Right atrium auricular region (tissue), 2 donors: ENCODE results near the gene CACNA1G. TPM values are rescaled to one million over a fixed set of nuclear protein-coding genes. Genes with fewer than 3 reads are reported as not detected.

Experiments used
- DNase-seq: peaks from one replicate; pipeline ENCODE4 v3.0.0-alpha.2; 2019; ENCODE audit warnings: low spot score
- H3K27ac ChIP-seq, 2 donors: fragments of 200-600 bp; sonication (generic); 1 replicate in 1 of 2; 2 replicates in 1 of 2; pipeline ENCODE4 v1.5.1; 2016 to 2019
- H3K27me3 ChIP-seq, 2 donors: fragments of 200-600 bp; sonication (generic); one replicate each; pipeline versions ENCODE4 v1.5.1 to v1.6.0; 2017 to 2019
- H3K36me3 ChIP-seq: fragments of 200-600 bp; sonication (generic); one replicate; pipeline ENCODE4 v1.5.1; 2016
- H3K4me1 ChIP-seq, 2 donors: fragments of 200-600 bp; sonication (generic); one replicate each; pipeline versions ENCODE4 v1.5.1 to v1.6.0; 2017 to 2019
- H3K4me3 ChIP-seq, 2 donors: fragments of 200-600 bp; sonication (generic); 1 replicate in 1 of 2; 2 replicates in 1 of 2; pipeline ENCODE4 v1.5.1; 2017 to 2019; ENCODE audit warnings: mild to moderate bottlenecking in 1 of 2, moderate library complexity in 1 of 2
- H3K9me3 ChIP-seq, 2 donors: fragments of 200-600 bp; sonication (generic); one replicate each; pipeline ENCODE4 v1.5.1; 2019
- CTCF ChIP-seq, 2 donors: fragments of 200-600 bp; sonication (generic); IDR thresholded peaks; one replicate each; pipeline ENCODE4 v1.5.1; 2019; ENCODE audit warnings: antibody characterized with exemption in 2 of 2
- total RNA-seq, 2 donors: library from RNA; depleted of rRNA; stranded (reverse); fragments of >200 nt; gene quantifications; one replicate each; pipeline ENCODE4 v1.1.0, GENCODE V29; 2016

CACNA1G gene
- total RNA-seq, 2 donors from 2014 or later, result 4.3 to 6.2 TPM

DNA sequence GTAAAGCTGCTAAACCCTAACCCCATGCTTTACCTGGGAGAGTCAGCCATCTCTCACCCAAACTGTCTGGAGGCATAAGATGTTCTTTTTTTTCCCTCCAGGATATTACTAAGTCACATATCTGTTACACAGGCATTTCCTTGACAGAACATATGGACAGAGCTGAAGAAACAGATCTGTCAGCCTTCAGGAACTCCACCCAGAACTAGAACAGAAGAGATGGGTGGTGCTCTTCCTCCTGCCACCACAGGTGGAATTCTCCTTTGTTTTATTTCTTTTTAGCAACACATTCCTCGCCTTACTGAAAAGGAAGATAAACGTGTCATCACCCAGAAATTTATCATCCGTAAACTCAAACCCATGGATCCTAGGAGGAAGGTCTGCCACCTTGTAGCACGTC lies 43.5 kb upstream of the CACNA1G start:
- Histone ChIP-seq H3K27ac (no peak overlapping the region), H3K9me3 (no peaks in the 10 kb centered on the region), H3K36me3 (no peaks in the 10 kb centered on the region), H3K27me3 (no peaks in the 10 kb centered on the region), H3K4me3 (no peak overlapping the region), H3K4me1 (peaks cover 0 to 14% of the 10 kb centered on the region in 2 donors)
- no peak for DNase-seq
- TF ChIP-seq CTCF (IDR thresholded peaks at IDR 0.05), result no peak

- peaks cover 0 to 14% of the 10 kb centered on the region in 2 donors for H3K4me1 ChIP-seq
- H3K36me3 ChIP-seq, result no peaks in the 10 kb centered on the region
- H3K4me3 ChIP-seq, result no peak overlapping the region
- TF ChIP-seq CTCF (IDR thresholded peaks at IDR 0.05), result no peak
- no peak overlapping the region for H3K27ac ChIP-seq
- no peak for DNase-seq
- H3K27me3 ChIP-seq, result no peaks in the 10 kb centered on the region
- no peaks in the 10 kb centered on the region for H3K9me3 ChIP-seq
These were observed 42.8 kb upstream of the CACNA1G start for GRCh38 chr17:50517504-50518383.

DNA sequence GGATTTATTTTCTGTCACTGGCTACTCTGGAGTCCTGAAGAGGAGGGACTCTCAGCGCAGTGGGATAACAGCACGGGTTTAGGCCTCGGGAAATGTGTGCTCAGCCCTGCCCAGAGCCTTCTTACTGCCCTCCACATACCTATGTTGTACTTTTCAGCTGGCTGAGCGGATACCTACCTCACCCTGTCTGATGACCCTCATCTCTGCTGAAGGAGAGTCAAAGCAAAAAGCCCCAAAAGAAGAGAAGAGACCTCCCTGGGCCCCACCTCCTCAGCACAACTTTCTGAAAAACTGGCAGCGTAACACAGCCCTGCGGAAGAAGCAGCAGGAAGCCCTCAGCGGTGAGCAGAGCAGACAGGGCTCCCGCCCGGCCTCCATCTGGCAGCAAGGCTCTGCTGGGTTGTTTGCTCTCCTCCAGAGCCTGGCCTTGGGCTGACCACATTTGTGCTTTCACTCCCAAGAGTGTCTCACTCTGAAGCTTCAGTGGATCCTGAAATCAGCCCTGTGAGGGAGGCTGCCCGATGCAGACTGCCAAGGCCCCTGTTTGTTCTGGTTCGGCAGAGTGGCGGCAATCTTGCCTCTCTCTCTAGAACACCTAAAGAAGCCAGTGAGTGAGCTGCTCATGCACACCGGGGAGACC lies 42.0 kb upstream of the CACNA1G start:
- H3K36me3 ChIP-seq, result no peaks in the 10 kb centered on the region
- TF ChIP-seq CTCF (IDR thresholded peaks at IDR 0.05), result no peak
- H3K27ac ChIP-seq, result no peak overlapping the region
- H3K4me1 ChIP-seq, result peaks cover 0 to 14% of the 10 kb centered on the region in 2 donors
- H3K27me3 ChIP-seq, result no peaks in the 10 kb centered on the region
- no peak overlapping the region for H3K4me3 ChIP-seq
- no peak for DNase-seq
- H3K9me3 ChIP-seq, result no peaks in the 10 kb centered on the region

DNA sequence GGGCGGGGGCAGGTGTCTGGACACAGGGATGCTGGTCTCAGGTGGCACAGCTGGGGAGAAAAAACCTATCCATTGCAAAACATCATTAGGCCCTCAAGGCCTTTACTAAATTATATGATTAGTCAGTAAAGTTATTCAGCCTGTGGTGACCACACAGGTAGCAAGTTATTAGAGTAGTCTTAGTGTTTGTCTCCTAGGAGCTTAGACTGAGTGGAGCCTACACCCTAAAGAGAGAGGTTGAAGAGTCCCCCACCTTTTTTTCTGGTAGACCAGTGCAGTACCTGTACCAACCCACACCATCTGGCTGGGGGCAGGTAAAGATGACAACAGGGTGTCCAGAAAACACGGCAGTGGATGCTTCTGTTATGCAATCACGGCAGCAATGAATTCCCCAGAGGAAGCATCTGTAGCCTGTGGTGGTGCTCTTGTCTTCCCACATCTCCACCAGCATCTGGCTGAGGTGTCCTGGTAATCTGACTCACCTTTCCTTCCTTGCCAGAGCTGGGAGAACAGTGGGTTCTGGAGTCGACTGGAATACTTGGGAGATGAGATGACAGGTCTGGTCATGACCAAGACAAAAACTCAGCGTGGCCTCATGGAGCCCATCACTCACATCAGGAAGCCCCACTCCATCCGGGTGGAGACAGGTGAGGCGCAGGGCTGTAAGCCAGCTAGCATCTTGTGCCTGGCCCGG lies 41.2 kb upstream of the CACNA1G start:
- no peaks in the 10 kb centered on the region for H3K27me3 ChIP-seq
- no peak overlapping the region for H3K27ac ChIP-seq
- H3K36me3 ChIP-seq, result no peaks in the 10 kb centered on the region
- no peak overlapping the region for H3K4me3 ChIP-seq
- no peak for TF ChIP-seq CTCF (IDR thresholded peaks at IDR 0.05)
- no peak for DNase-seq
- peaks cover 0 to 14% of the 10 kb centered on the region in 2 donors for H3K4me1 ChIP-seq
- no peaks in the 10 kb centered on the region for H3K9me3 ChIP-seq

- Histone ChIP-seq H3K27me3 (no peaks in the 10 kb centered on the region), H3K4me1 (peaks cover 0 to 3% of the 10 kb centered on the region in 2 donors), H3K4me3 (no peak overlapping the region), H3K9me3 (no peaks in the 10 kb centered on the region), H3K36me3 (no peaks in the 10 kb centered on the region), H3K27ac (no peak overlapping the region)
- no peak for DNase-seq
- TF ChIP-seq CTCF (IDR thresholded peaks at IDR 0.05), result no peak
These were observed 40.0 kb upstream of the CACNA1G start for GRCh38 chr17:50520483-50520882.
